HL-60 (cell line): ENCODE data around the gene HS6ST3.

Experiments used
- POLR2AphosphoS5 ChIP-seq: IDR thresholded peaks from 2 replicates; pipeline ENCODE4 v1.6.1; 2012; ENCODE audit warnings: low read depth
- TF ChIP-seq, protein P1 (sequence below): IDR thresholded peaks from one replicate; pipeline ENCODE4 v1.5.1; 2011; ENCODE audit warnings: low read length, control low read depth, inconsistent platforms; ENCODE audit not compliant: insufficient read depth
- TF ChIP-seq, protein P2 (sequence below): IDR thresholded peaks from 2 replicates; pipeline ENCODE4 v1.6.1; 2012; ENCODE audit warnings: low read depth; ENCODE audit not compliant: insufficient replicate concordance

GRCh38 chr13:96285729-96286128 lies 195.8 kb downstream of the HS6ST3 start:
- TF ChIP-seq, protein P1, sequence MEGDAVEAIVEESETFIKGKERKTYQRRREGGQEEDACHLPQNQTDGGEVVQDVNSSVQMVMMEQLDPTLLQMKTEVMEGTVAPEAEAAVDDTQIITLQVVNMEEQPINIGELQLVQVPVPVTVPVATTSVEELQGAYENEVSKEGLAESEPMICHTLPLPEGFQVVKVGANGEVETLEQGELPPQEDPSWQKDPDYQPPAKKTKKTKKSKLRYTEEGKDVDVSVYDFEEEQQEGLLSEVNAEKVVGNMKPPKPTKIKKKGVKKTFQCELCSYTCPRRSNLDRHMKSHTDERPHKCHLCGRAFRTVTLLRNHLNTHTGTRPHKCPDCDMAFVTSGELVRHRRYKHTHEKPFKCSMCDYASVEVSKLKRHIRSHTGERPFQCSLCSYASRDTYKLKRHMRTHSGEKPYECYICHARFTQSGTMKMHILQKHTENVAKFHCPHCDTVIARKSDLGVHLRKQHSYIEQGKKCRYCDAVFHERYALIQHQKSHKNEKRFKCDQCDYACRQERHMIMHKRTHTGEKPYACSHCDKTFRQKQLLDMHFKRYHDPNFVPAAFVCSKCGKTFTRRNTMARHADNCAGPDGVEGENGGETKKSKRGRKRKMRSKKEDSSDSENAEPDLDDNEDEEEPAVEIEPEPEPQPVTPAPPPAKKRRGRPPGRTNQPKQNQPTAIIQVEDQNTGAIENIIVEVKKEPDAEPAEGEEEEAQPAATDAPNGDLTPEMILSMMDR = no peak
- no peak for TF ChIP-seq POLR2AphosphoS5
- TF ChIP-seq, protein P2, sequence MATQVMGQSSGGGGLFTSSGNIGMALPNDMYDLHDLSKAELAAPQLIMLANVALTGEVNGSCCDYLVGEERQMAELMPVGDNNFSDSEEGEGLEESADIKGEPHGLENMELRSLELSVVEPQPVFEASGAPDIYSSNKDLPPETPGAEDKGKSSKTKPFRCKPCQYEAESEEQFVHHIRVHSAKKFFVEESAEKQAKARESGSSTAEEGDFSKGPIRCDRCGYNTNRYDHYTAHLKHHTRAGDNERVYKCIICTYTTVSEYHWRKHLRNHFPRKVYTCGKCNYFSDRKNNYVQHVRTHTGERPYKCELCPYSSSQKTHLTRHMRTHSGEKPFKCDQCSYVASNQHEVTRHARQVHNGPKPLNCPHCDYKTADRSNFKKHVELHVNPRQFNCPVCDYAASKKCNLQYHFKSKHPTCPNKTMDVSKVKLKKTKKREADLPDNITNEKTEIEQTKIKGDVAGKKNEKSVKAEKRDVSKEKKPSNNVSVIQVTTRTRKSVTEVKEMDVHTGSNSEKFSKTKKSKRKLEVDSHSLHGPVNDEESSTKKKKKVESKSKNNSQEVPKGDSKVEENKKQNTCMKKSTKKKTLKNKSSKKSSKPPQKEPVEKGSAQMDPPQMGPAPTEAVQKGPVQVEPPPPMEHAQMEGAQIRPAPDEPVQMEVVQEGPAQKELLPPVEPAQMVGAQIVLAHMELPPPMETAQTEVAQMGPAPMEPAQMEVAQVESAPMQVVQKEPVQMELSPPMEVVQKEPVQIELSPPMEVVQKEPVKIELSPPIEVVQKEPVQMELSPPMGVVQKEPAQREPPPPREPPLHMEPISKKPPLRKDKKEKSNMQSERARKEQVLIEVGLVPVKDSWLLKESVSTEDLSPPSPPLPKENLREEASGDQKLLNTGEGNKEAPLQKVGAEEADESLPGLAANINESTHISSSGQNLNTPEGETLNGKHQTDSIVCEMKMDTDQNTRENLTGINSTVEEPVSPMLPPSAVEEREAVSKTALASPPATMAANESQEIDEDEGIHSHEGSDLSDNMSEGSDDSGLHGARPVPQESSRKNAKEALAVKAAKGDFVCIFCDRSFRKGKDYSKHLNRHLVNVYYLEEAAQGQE = no peak
